ENCODE results near the gene ERGIC1.

Gene ERGIC1

GRCh38 chr5:172792701-172793570 lies 41.1 kb upstream of the ERGIC1 start:
- H3K4me1 ChIP-seq (ENCODE audit: insufficient read depth, low read length) = peaks cover 7% of the 10 kb centered on the region; the same call in 1 of the 2 replicates
- H3K9ac ChIP-seq (ENCODE audit: low read depth, low read length) = no peak overlapping the region
- no peak overlapping the region for H3K27ac ChIP-seq (ENCODE audit: low read length)
- no peak overlapping the region for H3K4me3 ChIP-seq (ENCODE audit: low read length)
- H3K9me3 ChIP-seq (ENCODE audit: insufficient read depth, low read depth, low read length) = no peaks in the 10 kb centered on the region
- H3K36me3 ChIP-seq (ENCODE audit: insufficient read depth, low read depth, low read length) = no peaks in the 10 kb centered on the region
- no peaks in the 10 kb centered on the region for H3K27me3 ChIP-seq (ENCODE audit: insufficient read depth, low read length)

DNA sequence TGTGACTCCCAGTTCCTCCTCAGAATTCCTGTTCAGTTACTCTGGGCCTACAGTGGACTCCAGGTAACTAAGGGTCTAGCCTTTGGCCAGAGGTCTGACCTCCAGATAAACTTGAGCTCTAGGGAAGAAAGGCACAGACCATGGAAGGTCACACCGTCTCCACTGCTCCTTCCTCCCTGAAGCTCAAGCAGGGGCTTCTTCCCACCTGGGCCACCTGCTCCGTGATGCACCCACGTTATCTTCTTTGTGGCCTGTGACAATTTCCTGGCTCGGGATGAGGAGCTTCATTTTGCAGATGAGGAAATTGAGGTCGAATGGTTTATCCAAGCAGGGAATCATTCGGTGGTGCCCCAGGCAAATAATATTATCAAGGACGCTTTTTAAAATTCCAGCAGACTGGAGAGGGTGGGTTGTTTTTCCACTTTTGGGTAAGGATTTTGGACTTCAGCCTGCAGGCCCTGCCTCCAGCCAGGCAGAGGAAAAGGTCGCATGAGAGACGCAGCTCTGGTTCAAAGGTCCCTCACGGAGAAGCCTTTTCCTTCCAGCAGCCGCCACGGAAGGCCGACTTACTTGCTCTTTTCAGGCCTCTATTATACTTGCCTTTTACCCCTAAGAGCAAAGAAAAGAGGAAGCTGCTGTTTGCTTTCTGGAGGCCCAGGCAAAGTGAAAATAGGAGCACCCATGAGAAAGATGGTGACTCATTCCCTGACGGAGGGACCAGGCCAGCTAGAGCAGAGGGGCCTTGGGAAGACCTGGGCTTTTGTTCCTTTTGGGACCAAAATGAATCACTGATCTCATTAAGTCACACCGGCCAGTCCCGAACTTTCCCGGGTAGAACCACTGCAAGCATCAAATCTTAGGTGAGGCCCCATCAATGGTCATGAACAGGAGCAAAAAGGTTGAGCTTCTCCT lies 40.2 kb upstream of the ERGIC1 start:
- Histone ChIP-seq H3K27ac (ENCODE audit: low read length) (no peak overlapping the region), H3K9me3 (ENCODE audit: insufficient read depth, low read depth, low read length) (no peaks in the 10 kb centered on the region), H3K4me1 (ENCODE audit: insufficient read depth, low read length) (peaks cover 7% of the 10 kb centered on the region; the same call in 1 of the 2 replicates), H3K36me3 (ENCODE audit: insufficient read depth, low read depth, low read length) (no peaks in the 10 kb centered on the region), H3K9ac (ENCODE audit: low read depth, low read length) (no peak overlapping the region), H3K4me3 (ENCODE audit: low read length) (no peak overlapping the region), H3K27me3 (ENCODE audit: insufficient read depth, low read length) (no peaks in the 10 kb centered on the region)

GRCh38 chr5:172795318-172795977 lies 38.6 kb upstream of the ERGIC1 start:
- no peak overlapping the region for H3K4me3 ChIP-seq (ENCODE audit: low read length)
- H3K27me3 ChIP-seq (ENCODE audit: insufficient read depth, low read length) = no peaks in the 10 kb centered on the region
- no peaks in the 10 kb centered on the region for H3K36me3 ChIP-seq (ENCODE audit: insufficient read depth, low read depth, low read length)
- no peak overlapping the region for H3K27ac ChIP-seq (ENCODE audit: low read length)
- no peak overlapping the region for H3K9ac ChIP-seq (ENCODE audit: low read depth, low read length)
- H3K4me1 ChIP-seq (ENCODE audit: insufficient read depth, low read length) = 0 out of 2 replicates have a peak, but pooled peaks cover 5% of the 10 kb centered on the region
- H3K9me3 ChIP-seq (ENCODE audit: insufficient read depth, low read depth, low read length) = no peaks in the 10 kb centered on the region

- no peak overlapping the region for H3K27ac ChIP-seq (ENCODE audit: low read length)
- no peaks in the 10 kb centered on the region for H3K36me3 ChIP-seq (ENCODE audit: insufficient read depth, low read depth, low read length)
- H3K4me1 ChIP-seq (ENCODE audit: insufficient read depth, low read length) = 0 out of 2 replicates have a peak, but pooled peaks cover 5% of the 10 kb centered on the region
Observed at GRCh38 chr5:172796306-172796705, 37.7 kb upstream of the ERGIC1 start.

DNA sequence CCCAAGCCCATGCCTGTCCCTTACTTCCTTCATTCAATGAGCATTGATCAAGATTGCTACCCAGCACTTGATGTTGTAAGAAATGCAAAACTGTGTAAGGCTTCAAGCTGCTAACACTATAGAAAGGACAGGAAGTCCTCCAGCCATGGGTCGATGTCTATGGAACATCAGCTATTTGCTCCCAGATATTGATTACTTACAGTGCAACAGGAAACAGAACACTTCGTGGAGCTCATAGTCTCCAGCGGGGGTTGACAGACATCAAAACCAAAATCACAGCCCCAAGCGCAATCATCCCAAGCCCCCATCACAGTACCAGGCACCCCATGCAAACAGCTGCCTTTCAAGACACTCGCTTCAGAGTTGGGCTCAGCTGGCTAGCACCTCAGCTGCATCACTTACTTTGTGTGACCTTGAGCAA lies 36.3 kb upstream of the ERGIC1 start:
- Histone ChIP-seq H3K9ac (ENCODE audit: low read depth, low read length) (no peak overlapping the region), H3K9me3 (ENCODE audit: insufficient read depth, low read depth, low read length) (no peaks in the 10 kb centered on the region), H3K4me3 (ENCODE audit: low read length) (no peak overlapping the region), H3K27ac (ENCODE audit: low read length) (no peak overlapping the region), H3K36me3 (ENCODE audit: insufficient read depth, low read depth, low read length) (no peaks in the 10 kb centered on the region), H3K4me1 (ENCODE audit: insufficient read depth, low read length) (0 out of 2 replicates have a peak, but pooled peaks cover 5% of the 10 kb centered on the region), H3K27me3 (ENCODE audit: insufficient read depth, low read length) (no peaks in the 10 kb centered on the region)

More at GRCh38 chr5:172796306-172796705, 37.7 kb upstream of the ERGIC1 start:
- no peaks in the 10 kb centered on the region for H3K27me3 ChIP-seq (ENCODE audit: insufficient read depth, low read length)
- no peak overlapping the region for H3K9ac ChIP-seq (ENCODE audit: low read depth, low read length)
- H3K9me3 ChIP-seq (ENCODE audit: insufficient read depth, low read depth, low read length) = no peaks in the 10 kb centered on the region
- H3K4me3 ChIP-seq (ENCODE audit: low read length) = no peak overlapping the region

DNA sequence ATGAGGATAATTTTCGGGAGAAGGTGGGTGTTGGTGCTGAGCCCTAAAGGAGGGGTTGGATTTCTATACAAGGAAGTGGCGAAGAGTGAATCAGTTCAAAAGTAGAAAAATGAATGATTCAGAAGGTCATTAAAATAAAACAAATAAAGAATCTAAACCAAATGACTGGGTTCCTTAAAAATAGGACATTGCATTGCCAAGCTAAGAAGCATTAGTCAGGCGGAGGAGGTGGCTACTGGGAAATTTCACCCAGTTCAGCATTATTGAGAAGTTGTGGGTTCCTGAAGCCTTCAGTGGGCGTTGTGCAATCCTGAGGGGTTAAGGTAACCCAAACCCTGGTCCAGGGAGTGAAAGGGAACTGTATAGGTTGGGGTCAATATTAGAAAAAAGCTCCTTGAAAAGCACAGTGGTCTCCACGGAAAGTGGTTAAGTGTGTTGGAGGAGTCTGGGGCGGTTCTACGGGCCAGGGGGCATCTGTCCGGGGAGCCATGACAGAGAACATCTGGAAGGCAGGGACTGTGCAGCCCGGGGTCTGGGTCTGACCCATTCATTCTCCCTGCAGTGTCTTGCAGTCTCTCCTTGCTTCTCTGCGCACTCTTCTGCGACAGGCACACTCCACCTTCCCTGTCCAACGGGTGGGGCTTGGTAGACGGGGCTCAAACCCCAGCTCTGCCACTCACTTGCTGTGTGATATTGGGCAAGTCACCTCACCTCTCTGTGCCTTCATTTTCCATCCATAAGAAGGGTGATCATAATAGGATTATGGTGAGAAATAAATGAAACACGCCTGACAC lies 35.4 kb upstream of the ERGIC1 start:
- Histone ChIP-seq H3K4me3 (ENCODE audit: low read length) (no peak overlapping the region), H3K9me3 (ENCODE audit: insufficient read depth, low read depth, low read length) (no peaks in the 10 kb centered on the region), H3K4me1 (ENCODE audit: insufficient read depth, low read length) (0 out of 2 replicates have a peak, but pooled peaks cover 5% of the 10 kb centered on the region), H3K27me3 (ENCODE audit: insufficient read depth, low read length) (no peaks in the 10 kb centered on the region), H3K9ac (ENCODE audit: low read depth, low read length) (no peak overlapping the region), H3K27ac (ENCODE audit: low read length) (no peak overlapping the region), H3K36me3 (ENCODE audit: insufficient read depth, low read depth, low read length) (no peaks in the 10 kb centered on the region)

DNA sequence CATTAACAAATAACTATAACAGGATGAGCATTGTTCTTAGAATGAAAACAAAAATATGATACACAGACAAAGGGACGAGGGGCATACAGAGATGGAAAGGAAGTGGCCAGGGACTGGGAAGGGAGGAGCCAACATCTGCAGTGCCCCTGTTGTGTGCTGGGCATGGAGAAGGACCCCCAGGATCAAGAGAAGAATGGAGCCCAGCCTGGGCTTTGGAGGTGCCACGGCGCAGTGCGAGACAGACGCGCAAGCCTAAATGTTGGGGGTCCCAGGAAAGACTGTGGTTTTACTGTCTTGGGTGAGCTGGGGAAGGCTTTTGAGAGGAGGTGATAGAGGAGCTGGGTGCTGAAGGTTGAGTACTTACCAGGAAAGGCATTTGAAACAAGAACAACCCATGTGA lies 34.6 kb upstream of the ERGIC1 start:
- Histone ChIP-seq H3K9me3 (ENCODE audit: insufficient read depth, low read depth, low read length) (no peaks in the 10 kb centered on the region), H3K27ac (ENCODE audit: low read length) (no peak overlapping the region), H3K4me1 (ENCODE audit: insufficient read depth, low read length) (0 out of 2 replicates have a peak, but pooled peaks cover 5% of the 10 kb centered on the region), H3K9ac (ENCODE audit: low read depth, low read length) (no peak overlapping the region), H3K27me3 (ENCODE audit: insufficient read depth, low read length) (no peaks in the 10 kb centered on the region), H3K4me3 (ENCODE audit: low read length) (no peak overlapping the region), H3K36me3 (ENCODE audit: insufficient read depth, low read depth, low read length) (no peaks in the 10 kb centered on the region)

- Histone ChIP-seq H3K27ac (ENCODE audit: low read length) (no peak overlapping the region), H3K27me3 (ENCODE audit: insufficient read depth, low read length) (no peaks in the 10 kb centered on the region), H3K4me1 (ENCODE audit: insufficient read depth, low read length) (0 out of 2 replicates have a peak, but pooled peaks cover 5% of the 10 kb centered on the region), H3K4me3 (ENCODE audit: low read length) (no peak overlapping the region), H3K36me3 (ENCODE audit: insufficient read depth, low read depth, low read length) (no peaks in the 10 kb centered on the region), H3K9me3 (ENCODE audit: insufficient read depth, low read depth, low read length) (no peaks in the 10 kb centered on the region), H3K9ac (ENCODE audit: low read depth, low read length) (no peak overlapping the region)
Observed at GRCh38 chr5:172800088-172800551, 33.9 kb upstream of the ERGIC1 start.

DNA sequence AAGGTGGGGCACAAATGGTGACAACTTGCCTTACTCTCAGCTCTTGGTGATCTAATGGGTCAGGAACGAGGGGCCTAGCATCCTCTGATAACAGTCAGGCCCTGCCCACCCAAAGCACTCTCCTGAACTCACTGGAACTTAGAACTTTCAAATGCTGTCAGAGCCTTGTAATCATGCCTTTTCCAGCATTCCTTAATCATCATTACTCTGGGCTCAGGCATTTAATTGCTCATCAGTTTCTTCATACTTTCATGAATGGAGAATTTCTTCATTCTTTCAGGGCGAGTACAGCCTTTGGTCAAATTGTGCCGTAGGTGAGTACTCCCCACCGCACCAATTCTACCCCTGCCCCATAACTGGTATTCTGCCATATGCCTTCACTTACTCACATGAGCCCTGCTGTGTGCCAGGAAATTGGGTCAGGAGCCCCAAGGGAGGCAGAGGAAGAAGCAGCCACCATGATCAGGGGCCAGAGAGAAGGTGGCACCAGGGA lies 32.8 kb upstream of the ERGIC1 start:
- Histone ChIP-seq H3K27me3 (ENCODE audit: insufficient read depth, low read length) (no peaks in the 10 kb centered on the region), H3K27ac (ENCODE audit: low read length) (no peak overlapping the region), H3K9ac (ENCODE audit: low read depth, low read length) (no peak overlapping the region), H3K4me1 (ENCODE audit: insufficient read depth, low read length) (0 out of 2 replicates have a peak, but pooled peaks cover 5% of the 10 kb centered on the region), H3K4me3 (ENCODE audit: low read length) (no peak overlapping the region), H3K36me3 (ENCODE audit: insufficient read depth, low read depth, low read length) (no peaks in the 10 kb centered on the region), H3K9me3 (ENCODE audit: insufficient read depth, low read depth, low read length) (no peaks in the 10 kb centered on the region)

DNA sequence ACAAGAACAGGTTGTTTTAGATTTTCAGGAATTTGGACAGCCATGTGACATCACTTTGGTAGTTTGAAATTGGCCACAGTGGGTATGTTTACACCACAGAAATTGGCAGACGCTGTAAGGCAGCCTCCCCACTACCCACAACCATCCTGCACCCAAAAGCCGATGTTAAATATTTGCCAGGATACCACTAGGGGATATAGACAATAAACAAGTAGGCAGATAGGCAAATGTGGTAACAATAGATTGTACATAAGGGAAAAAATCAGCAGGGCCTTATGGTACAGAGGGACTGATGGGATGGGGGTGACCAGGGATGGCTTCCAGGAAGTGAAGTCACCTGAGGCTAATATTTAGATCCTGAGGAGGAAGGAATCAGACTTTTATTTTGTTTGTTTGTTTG lies 31.9 kb upstream of the ERGIC1 start:
- no peak overlapping the region for H3K9ac ChIP-seq (ENCODE audit: low read depth, low read length)
- H3K27ac ChIP-seq (ENCODE audit: low read length) = no peak overlapping the region
- H3K9me3 ChIP-seq (ENCODE audit: insufficient read depth, low read depth, low read length) = no peaks in the 10 kb centered on the region
- no peaks in the 10 kb centered on the region for H3K27me3 ChIP-seq (ENCODE audit: insufficient read depth, low read length)
- H3K4me3 ChIP-seq (ENCODE audit: low read length) = no peak overlapping the region
- H3K4me1 ChIP-seq (ENCODE audit: insufficient read depth, low read length) = 0 out of 2 replicates have a peak, but pooled peaks cover 5% of the 10 kb centered on the region
- H3K36me3 ChIP-seq (ENCODE audit: insufficient read depth, low read depth, low read length) = no peaks in the 10 kb centered on the region
